ENCODE measurements around the gene SETBP1. TPM values are rescaled to one million over a fixed set of nuclear protein-coding genes. Genes with fewer than 3 reads are reported as not detected.

SETBP1 gene
- polyA plus RNA-seq, 12 donors = 11.4 to 21.8 (median 17.3) TPM; not detected in 1

- no peak for DNase-seq
These were observed 255.8 kb downstream of the SETBP1 start for GRCh38 chr18:44936485-44936884.

- DNase-seq = no peak
These were observed 257.5 kb downstream of the SETBP1 start for GRCh38 chr18:44937960-44938719.

- DNase-seq = no peak
These were observed 258.3 kb downstream of the SETBP1 start for GRCh38 chr18:44938720-44939665.

GRCh38 chr18:44941516-44941915 is 260.8 kb downstream of the SETBP1 start:
- no peak for DNase-seq

- no peak for DNase-seq
These were observed 261.4 kb downstream of the SETBP1 start for GRCh38 chr18:44942073-44942472.

GRCh38 chr18:44943311-44943881 is 262.7 kb downstream of the SETBP1 start:
- DNase-seq = no peak

GRCh38 chr18:44944461-44944860 is 263.8 kb downstream of the SETBP1 start:
- DNase-seq = no peak

- no peak for DNase-seq
These were observed 265.3 kb downstream of the SETBP1 start for GRCh38 chr18:44945888-44946401.

- no peak for DNase-seq
These were observed 265.9 kb downstream of the SETBP1 start for GRCh38 chr18:44946529-44947113.

- DNase-seq = no peak
These were observed 269.3 kb downstream of the SETBP1 start for GRCh38 chr18:44949967-44950366.

GRCh38 chr18:44950685-44951195 is 270.1 kb downstream of the SETBP1 start:
- DNase-seq = no peak

GRCh38 chr18:44951748-44952147 is 271.1 kb downstream of the SETBP1 start:
- no peak for DNase-seq

- no peak for DNase-seq
These were observed 273.6 kb downstream of the SETBP1 start for GRCh38 chr18:44954257-44954656.

GRCh38 chr18:44955825-44956224 is 275.1 kb downstream of the SETBP1 start:
- no peak for DNase-seq

- DNase-seq = no peak
These were observed 276.3 kb downstream of the SETBP1 start for GRCh38 chr18:44957025-44957424.

GRCh38 chr18:44957461-44957860 is 276.8 kb downstream of the SETBP1 start:
- DNase-seq = no peak

- no peak for DNase-seq
These were observed 277.4 kb downstream of the SETBP1 start for GRCh38 chr18:44958040-44958439.

- no peak for DNase-seq
These were observed 277.8 kb downstream of the SETBP1 start for GRCh38 chr18:44958455-44958854.

GRCh38 chr18:44959013-44959412 is 278.3 kb downstream of the SETBP1 start:
- no peak for DNase-seq

- no peak for DNase-seq
These were observed 279.9 kb downstream of the SETBP1 start for GRCh38 chr18:44960580-44960979.

- no peak for DNase-seq
These were observed 280.8 kb downstream of the SETBP1 start for GRCh38 chr18:44961288-44961995.
